ENCODE measurements around the gene SMAD4. TPM values are rescaled to one million over a fixed set of nuclear protein-coding genes. Genes with fewer than 3 reads are reported as not detected.

SMAD4 gene
- total RNA-seq, 1 experiment from 2014 or later, result 61.3 TPM

DNA sequence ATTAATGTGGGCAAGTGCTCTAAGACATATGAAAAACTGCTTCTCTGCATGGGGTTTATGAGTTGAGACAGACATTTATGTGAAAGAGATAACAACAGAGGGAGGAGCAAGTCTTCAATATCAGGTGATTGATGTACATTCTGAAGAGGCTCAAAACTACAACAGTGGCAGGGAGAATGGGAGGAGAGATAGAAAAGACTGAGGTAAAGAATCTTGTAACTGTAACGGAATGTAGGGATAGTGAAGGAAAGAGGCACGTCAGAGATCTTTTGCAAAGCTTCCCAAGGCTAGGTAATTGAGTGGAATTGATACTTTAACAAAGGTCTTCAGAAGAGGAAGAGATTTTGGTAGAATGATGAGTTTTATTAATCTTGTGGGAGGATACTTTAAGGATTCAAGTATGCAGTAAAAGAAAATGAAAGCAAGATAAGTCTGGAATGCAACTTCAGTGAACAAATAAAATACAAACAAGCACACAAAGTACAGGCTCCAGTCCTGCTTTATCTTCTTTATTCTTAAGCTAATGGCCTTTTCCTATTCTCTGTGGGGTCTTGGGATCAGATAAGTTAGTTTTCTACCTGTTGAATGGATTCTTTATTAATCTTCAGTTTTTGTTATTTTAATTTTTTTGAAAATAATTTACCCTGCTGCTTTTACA is 15.0 kb downstream of the SMAD4 start:
- TF ChIP-seq POLR2AphosphoS5 (IDR thresholded peaks at IDR 0.05; ENCODE audit: low read depth, low read length), result no peak
- TF ChIP-seq, protein P1, sequence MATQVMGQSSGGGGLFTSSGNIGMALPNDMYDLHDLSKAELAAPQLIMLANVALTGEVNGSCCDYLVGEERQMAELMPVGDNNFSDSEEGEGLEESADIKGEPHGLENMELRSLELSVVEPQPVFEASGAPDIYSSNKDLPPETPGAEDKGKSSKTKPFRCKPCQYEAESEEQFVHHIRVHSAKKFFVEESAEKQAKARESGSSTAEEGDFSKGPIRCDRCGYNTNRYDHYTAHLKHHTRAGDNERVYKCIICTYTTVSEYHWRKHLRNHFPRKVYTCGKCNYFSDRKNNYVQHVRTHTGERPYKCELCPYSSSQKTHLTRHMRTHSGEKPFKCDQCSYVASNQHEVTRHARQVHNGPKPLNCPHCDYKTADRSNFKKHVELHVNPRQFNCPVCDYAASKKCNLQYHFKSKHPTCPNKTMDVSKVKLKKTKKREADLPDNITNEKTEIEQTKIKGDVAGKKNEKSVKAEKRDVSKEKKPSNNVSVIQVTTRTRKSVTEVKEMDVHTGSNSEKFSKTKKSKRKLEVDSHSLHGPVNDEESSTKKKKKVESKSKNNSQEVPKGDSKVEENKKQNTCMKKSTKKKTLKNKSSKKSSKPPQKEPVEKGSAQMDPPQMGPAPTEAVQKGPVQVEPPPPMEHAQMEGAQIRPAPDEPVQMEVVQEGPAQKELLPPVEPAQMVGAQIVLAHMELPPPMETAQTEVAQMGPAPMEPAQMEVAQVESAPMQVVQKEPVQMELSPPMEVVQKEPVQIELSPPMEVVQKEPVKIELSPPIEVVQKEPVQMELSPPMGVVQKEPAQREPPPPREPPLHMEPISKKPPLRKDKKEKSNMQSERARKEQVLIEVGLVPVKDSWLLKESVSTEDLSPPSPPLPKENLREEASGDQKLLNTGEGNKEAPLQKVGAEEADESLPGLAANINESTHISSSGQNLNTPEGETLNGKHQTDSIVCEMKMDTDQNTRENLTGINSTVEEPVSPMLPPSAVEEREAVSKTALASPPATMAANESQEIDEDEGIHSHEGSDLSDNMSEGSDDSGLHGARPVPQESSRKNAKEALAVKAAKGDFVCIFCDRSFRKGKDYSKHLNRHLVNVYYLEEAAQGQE (IDR thresholded peaks at IDR 0.05; ENCODE audit: insufficient read depth in 1 of 2, low read depth in 2 of 2, low read length in 1 of 2), result no peak
- TF ChIP-seq SIN3A (IDR thresholded peaks at IDR 0.05; ENCODE audit: borderline replicate concordance, insufficient read depth, low read depth, low read length), result no peak
- no peaks in the 10 kb centered on the region for H3K9me3 ChIP-seq (ENCODE audit: control insufficient read depth, insufficient read depth, low read depth, low read length)
- ATAC-seq (no peak), DNase-seq (ENCODE audit: low read depth, low spot score) (no peak)
- intact Hi-C loops (cut with micrococcal nuclease; ENCODE audit: unreplicated experiment), result no loop called here
- no peak overlapping the region for H3K27ac ChIP-seq (ENCODE audit: low read length)
- POLR2A ChIA-PET, result interaction anchor here (0.6 kb wide), 1 partner anchor 78 kb away, joined by 3 read pairs; no protein-coding TSS in a partner anchor
- no peaks in the 10 kb centered on the region for H3K27me3 ChIP-seq (ENCODE audit: control insufficient read depth, insufficient read depth, low read length)
- no peaks in the 10 kb centered on the region; the same call in 1 of the 2 replicates for H3K36me3 ChIP-seq (ENCODE audit: control insufficient read depth, insufficient read depth, low read length)
- peaks cover 7% of the 10 kb centered on the region; the same call in 1 of the 2 replicates for H3K4me1 ChIP-seq (ENCODE audit: control insufficient read depth, insufficient read depth, low read length)
- BruUV-seq (replicated peaks), result TSS peak; percentile 26
- in situ Hi-C loops (cut with HindIII; ENCODE audit: low pct_unique_long_range_greater_than_20kb, low sequenced_read_pairs), result no loop called here
- no peak overlapping the region for H3K4me3 ChIP-seq (ENCODE audit: low read depth in 2 of 2, low read length in 2 of 2)
- CTCF ChIA-PET, result no interaction called here

- intact Hi-C loops (cut with micrococcal nuclease; ENCODE audit: unreplicated experiment) (no loop called here), in situ Hi-C loops (cut with HindIII; ENCODE audit: low pct_unique_long_range_greater_than_20kb, low sequenced_read_pairs) (no loop called here)
- ATAC-seq (no peak), DNase-seq (ENCODE audit: low read depth, low spot score) (no peak)
- H3K27ac ChIP-seq (ENCODE audit: low read length), result no peak overlapping the region
- no peaks in the 10 kb centered on the region; the same call in 1 of the 2 replicates for H3K36me3 ChIP-seq (ENCODE audit: control insufficient read depth, insufficient read depth, low read length)
- H3K9me3 ChIP-seq (ENCODE audit: control insufficient read depth, insufficient read depth, low read depth, low read length), result no peaks in the 10 kb centered on the region
- BruUV-seq (replicated peaks), result no TSS peak
- TF ChIP-seq POLR2AphosphoS5 (IDR thresholded peaks at IDR 0.05; ENCODE audit: low read depth, low read length), result no peak
- no peak for TF ChIP-seq TCF7L2 (IDR thresholded peaks at IDR 0.05; ENCODE audit: low read depth, low read length)
- TF ChIP-seq, protein P1 (IDR thresholded peaks at IDR 0.05; ENCODE audit: insufficient read depth in 1 of 2, low read depth in 2 of 2, low read length in 1 of 2), result no peak
- TF ChIP-seq, protein P2, sequence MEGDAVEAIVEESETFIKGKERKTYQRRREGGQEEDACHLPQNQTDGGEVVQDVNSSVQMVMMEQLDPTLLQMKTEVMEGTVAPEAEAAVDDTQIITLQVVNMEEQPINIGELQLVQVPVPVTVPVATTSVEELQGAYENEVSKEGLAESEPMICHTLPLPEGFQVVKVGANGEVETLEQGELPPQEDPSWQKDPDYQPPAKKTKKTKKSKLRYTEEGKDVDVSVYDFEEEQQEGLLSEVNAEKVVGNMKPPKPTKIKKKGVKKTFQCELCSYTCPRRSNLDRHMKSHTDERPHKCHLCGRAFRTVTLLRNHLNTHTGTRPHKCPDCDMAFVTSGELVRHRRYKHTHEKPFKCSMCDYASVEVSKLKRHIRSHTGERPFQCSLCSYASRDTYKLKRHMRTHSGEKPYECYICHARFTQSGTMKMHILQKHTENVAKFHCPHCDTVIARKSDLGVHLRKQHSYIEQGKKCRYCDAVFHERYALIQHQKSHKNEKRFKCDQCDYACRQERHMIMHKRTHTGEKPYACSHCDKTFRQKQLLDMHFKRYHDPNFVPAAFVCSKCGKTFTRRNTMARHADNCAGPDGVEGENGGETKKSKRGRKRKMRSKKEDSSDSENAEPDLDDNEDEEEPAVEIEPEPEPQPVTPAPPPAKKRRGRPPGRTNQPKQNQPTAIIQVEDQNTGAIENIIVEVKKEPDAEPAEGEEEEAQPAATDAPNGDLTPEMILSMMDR (IDR thresholded peaks at IDR 0.05), result no peak
- TF ChIP-seq SIN3A (IDR thresholded peaks at IDR 0.05; ENCODE audit: borderline replicate concordance, insufficient read depth, low read depth, low read length), result no peak
- H3K4me1 ChIP-seq (ENCODE audit: control insufficient read depth, insufficient read depth, low read length), result peaks cover 7% of the 10 kb centered on the region; the same call in 1 of the 2 replicates
- no peaks in the 10 kb centered on the region for H3K27me3 ChIP-seq (ENCODE audit: control insufficient read depth, insufficient read depth, low read length)
- POLR2A ChIA-PET, result no interaction called here
- CTCF ChIA-PET, result no interaction called here
- H3K4me3 ChIP-seq (ENCODE audit: low read depth in 2 of 2, low read length in 2 of 2), result no peak overlapping the region
These were observed 18.2 kb downstream of the SMAD4 start for GRCh38 chr18:51048190-51048589.
